Panc1 (cell line): ENCODE data around the gene KLRG1. TPM values are rescaled to one million over a fixed set of nuclear protein-coding genes. Genes with fewer than 3 reads are reported as not detected.

Experiments
- ATAC-seq: fragments of 200-7000 bp; cut with Tn5 transposase; 2 replicates; pipeline ENCODE4 v1.9.1; 2020; ENCODE audit warnings: mild to moderate bottlenecking, moderate library complexity
- BruUV-seq: library from RNA; stranded (reverse); fragments of 400-500 nt; replicated peaks from 2 replicates; lab custom pipeline; 2021; lab: Mats Ljungman, UMichigan
- CTCF ChIA-PET: fragments of 300-600 bp; sonication (Branson Sonifier 250); formaldehyde crosslinking; loops from one replicate; lab custom pipeline; 2022; ENCODE audit warnings: antibody characterized with exemption; lab: Charles Lee
- POLR2A ChIA-PET: fragments of 300-600 bp; sonication (Branson Sonifier 250); formaldehyde crosslinking; loops from one replicate; lab custom pipeline; 2022; ENCODE audit warnings: antibody characterized with exemption; lab: Charles Lee
- DNase-seq: peaks from one replicate; pipeline ENCODE4 v3.0.0-alpha.2; 2010; ENCODE audit warnings: low read depth, low spot score
- H3K27ac ChIP-seq: 2 replicates; pipeline ENCODE4 v1.5.1; 2011; ENCODE audit warnings: mild to moderate bottlenecking, low read length, inconsistent platforms
- H3K27me3 ChIP-seq: fragments of 200-500 bp; sonication (Bioruptor generic); 2 replicates; pipeline ENCODE4 v1.6.0; 2014; ENCODE audit warnings: low read length, inconsistent platforms; ENCODE audit not compliant: control insufficient read depth, insufficient read depth
- H3K36me3 ChIP-seq: fragments of 200-500 bp; sonication (Bioruptor generic); 2 replicates; pipeline ENCODE4 v1.5.1; 2014; ENCODE audit warnings: inconsistent platforms, mild to moderate bottlenecking, low read length, moderate library complexity; ENCODE audit not compliant: control insufficient read depth, insufficient read depth
- H3K4me1 ChIP-seq: 2 replicates; pipeline ENCODE4 v1.5.1; 2011; ENCODE audit warnings: inconsistent platforms, mild to moderate bottlenecking, low read length, moderate library complexity; ENCODE audit not compliant: control insufficient read depth, insufficient read depth
- H3K4me3 ChIP-seq, 2 experiments: 2 replicates each; pipeline ENCODE4 v1.5.1; 2011 to 2012; ENCODE audit warnings: low read depth in 2 of 2, low read length in 2 of 2, mild to moderate bottlenecking in 2 of 2, inconsistent platforms in 1 of 2, moderate library complexity in 1 of 2
- H3K9me3 ChIP-seq: fragments of 200-500 bp; sonication (Bioruptor generic); 2 replicates; pipeline ENCODE4 v1.5.1; 2014; ENCODE audit warnings: low read depth, mild to moderate bottlenecking, inconsistent platforms, low read length, moderate library complexity; ENCODE audit not compliant: control insufficient read depth, insufficient read depth
- CTCF ChIP-seq: fragments of 450-650 bp; IDR thresholded peaks from 2 replicates; pipeline ENCODE4 v1.5.1; 2017; ENCODE audit warnings: mild to moderate bottlenecking
- POLR2AphosphoS5 ChIP-seq: IDR thresholded peaks from 2 replicates; pipeline ENCODE4 v1.6.1; 2012; ENCODE audit warnings: mild to moderate bottlenecking, low read depth, low read length, moderate library complexity
- SIN3A ChIP-seq: IDR thresholded peaks from 2 replicates; pipeline ENCODE4 v1.6.1; 2012; ENCODE audit warnings: low read depth, mild to moderate bottlenecking, low read length, moderate library complexity, borderline replicate concordance; ENCODE audit not compliant: insufficient read depth
- TCF7L2 ChIP-seq: IDR thresholded peaks from 2 replicates; pipeline ENCODE4 v1.6.1; 2011; ENCODE audit warnings: mild to moderate bottlenecking, low read depth, low read length, inconsistent platforms
- in situ Hi-C: cut with HindIII; loops from 2 replicates; pipeline ENCODE4 v1.10.0; 2016; ENCODE audit warnings: low sequenced_read_pairs, low pct_unique_long_range_greater_than_20kb
- intact Hi-C: fragments of 100-400 bp; cut with micrococcal nuclease; formaldehyde crosslinking; loops from one replicate; pipeline ENCODE4 v1.10.0; 2022; ENCODE audit not compliant: unreplicated experiment
- total RNA-seq: library from RNA; stranded (reverse); gene quantifications from one replicate; pipeline ENCODE4 v1.2.1, GENCODE V29; 2021; ENCODE audit not compliant: unreplicated experiment
- TF ChIP-seq, protein P1 (sequence below), 2 experiments: IDR thresholded peaks; 2 replicates each; pipeline ENCODE4 v1.6.1; 2011 to 2012; ENCODE audit warnings: low read depth in 2 of 2, control low read depth in 1 of 2, low read length in 1 of 2, mild to moderate bottlenecking in 1 of 2, moderate library complexity in 1 of 2; ENCODE audit not compliant: insufficient read depth in 1 of 2

KLRG1 gene
- total RNA-seq, 1 experiment from 2014 or later, result 0.69 TPM

- no peak for DNase-seq
- TF ChIP-seq SIN3A, result no peak
- no peak for TF ChIP-seq POLR2AphosphoS5
- TF ChIP-seq CTCF, result no peak
- no peak for TF ChIP-seq TCF7L2
- TF ChIP-seq, protein P1, sequence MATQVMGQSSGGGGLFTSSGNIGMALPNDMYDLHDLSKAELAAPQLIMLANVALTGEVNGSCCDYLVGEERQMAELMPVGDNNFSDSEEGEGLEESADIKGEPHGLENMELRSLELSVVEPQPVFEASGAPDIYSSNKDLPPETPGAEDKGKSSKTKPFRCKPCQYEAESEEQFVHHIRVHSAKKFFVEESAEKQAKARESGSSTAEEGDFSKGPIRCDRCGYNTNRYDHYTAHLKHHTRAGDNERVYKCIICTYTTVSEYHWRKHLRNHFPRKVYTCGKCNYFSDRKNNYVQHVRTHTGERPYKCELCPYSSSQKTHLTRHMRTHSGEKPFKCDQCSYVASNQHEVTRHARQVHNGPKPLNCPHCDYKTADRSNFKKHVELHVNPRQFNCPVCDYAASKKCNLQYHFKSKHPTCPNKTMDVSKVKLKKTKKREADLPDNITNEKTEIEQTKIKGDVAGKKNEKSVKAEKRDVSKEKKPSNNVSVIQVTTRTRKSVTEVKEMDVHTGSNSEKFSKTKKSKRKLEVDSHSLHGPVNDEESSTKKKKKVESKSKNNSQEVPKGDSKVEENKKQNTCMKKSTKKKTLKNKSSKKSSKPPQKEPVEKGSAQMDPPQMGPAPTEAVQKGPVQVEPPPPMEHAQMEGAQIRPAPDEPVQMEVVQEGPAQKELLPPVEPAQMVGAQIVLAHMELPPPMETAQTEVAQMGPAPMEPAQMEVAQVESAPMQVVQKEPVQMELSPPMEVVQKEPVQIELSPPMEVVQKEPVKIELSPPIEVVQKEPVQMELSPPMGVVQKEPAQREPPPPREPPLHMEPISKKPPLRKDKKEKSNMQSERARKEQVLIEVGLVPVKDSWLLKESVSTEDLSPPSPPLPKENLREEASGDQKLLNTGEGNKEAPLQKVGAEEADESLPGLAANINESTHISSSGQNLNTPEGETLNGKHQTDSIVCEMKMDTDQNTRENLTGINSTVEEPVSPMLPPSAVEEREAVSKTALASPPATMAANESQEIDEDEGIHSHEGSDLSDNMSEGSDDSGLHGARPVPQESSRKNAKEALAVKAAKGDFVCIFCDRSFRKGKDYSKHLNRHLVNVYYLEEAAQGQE (IDR thresholded peaks at IDR 0.05; ENCODE audit: insufficient read depth in 1 of 2, low read depth in 2 of 2, low read length in 1 of 2), result no peak
- Histone ChIP-seq H3K27ac (no peak overlapping the region), H3K9me3 (no peaks in the 10 kb centered on the region), H3K4me1 (no peaks in the 10 kb centered on the region), H3K27me3 (no peaks in the 10 kb centered on the region), H3K36me3 (no peaks in the 10 kb centered on the region), H3K4me3 (no peak overlapping the region)
- intact Hi-C loops, result no loop called here
- in situ Hi-C loops, result no loop called here
- POLR2A ChIA-PET, result no interaction called here
- no TSS peak for BruUV-seq
- CTCF ChIA-PET, result no interaction called here
- ATAC-seq, result no peak
Measured at GRCh38 chr12:8993827-8994226, 4.5 kb downstream of the KLRG1 start.

- TF ChIP-seq POLR2AphosphoS5, result no peak
- ATAC-seq (no peak), DNase-seq (no peak)
- H3K36me3 ChIP-seq, result no peaks in the 10 kb centered on the region
- H3K27ac ChIP-seq, result no peak overlapping the region
- intact Hi-C loops, result no loop called here
- in situ Hi-C loops, result no loop called here
- no peak overlapping the region for H3K4me3 ChIP-seq
- H3K9me3 ChIP-seq, result no peaks in the 10 kb centered on the region
- no TSS peak for BruUV-seq
- ChIA-PET CTCF (interaction anchor here (0.7 kb wide), 1 partner anchor 1755 kb away, joined by 7 read pairs; no protein-coding TSS in a partner anchor), POLR2A (no interaction called here)
- no peaks in the 10 kb centered on the region for H3K27me3 ChIP-seq
- H3K4me1 ChIP-seq, result no peaks in the 10 kb centered on the region
Measured at GRCh38 chr12:8995021-8995775, 5.9 kb downstream of the KLRG1 start.

GRCh38 chr12:8996682-8997405 lies 7.5 kb downstream of the KLRG1 start:
- DNase-seq (no peak), ATAC-seq (no peak)
- in situ Hi-C loops, result no loop called here
- POLR2A ChIA-PET, result no interaction called here
- Histone ChIP-seq H3K4me3 (no peak overlapping the region), H3K27me3 (no peaks in the 10 kb centered on the region), H3K27ac (no peak overlapping the region), H3K36me3 (no peaks in the 10 kb centered on the region), H3K4me1 (no peaks in the 10 kb centered on the region), H3K9me3 (no peaks in the 10 kb centered on the region)
- CTCF ChIA-PET, result no interaction called here
- no TSS peak for BruUV-seq
- TF ChIP-seq CTCF (no peak), POLR2AphosphoS5 (no peak), SIN3A (no peak), TCF7L2 (no peak)
- TF ChIP-seq, protein P1 (IDR thresholded peaks at IDR 0.05; ENCODE audit: insufficient read depth in 1 of 2, low read depth in 2 of 2, low read length in 1 of 2), result no peak
- intact Hi-C loops, result no loop called here
